GM10266 (cell line): ENCODE results near the gene SLC35F6.

ENCODE experiments used
- DNase-seq: peaks from one replicate; pipeline ENCODE4 v3.0.0; 2012; ENCODE audit errors: extremely low spot score
- TF ChIP-seq, protein P1 (sequence below): IDR thresholded peaks from 2 replicates; pipeline ENCODE4 v1.5.1; 2012; ENCODE audit warnings: mild to moderate bottlenecking, low read depth; ENCODE audit not compliant: control insufficient read depth, insufficient read depth; ENCODE audit errors: missing control alignments

SLC35F6 gene

DNA sequence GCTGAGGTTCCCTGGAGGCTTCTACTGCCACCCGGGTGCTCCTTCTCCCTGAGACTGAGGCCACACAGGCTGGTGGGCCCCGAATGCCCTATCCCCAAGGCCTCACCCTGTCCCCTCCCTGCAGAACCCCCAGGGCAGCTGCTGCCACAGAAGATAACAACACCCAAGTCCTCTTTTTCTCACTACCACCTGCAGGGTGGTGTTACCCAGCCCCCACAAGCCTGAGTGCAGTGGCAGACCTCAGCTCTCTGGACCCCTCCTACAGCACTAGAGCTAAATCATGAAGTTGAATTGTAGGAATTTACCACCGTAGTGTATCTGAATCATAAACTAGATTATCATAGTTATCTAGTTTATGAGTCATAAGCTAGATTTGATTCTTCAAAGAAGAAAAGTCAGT, 14.4 kb downstream of the SLC35F6 start:
- no peak for DNase-seq

DNA sequence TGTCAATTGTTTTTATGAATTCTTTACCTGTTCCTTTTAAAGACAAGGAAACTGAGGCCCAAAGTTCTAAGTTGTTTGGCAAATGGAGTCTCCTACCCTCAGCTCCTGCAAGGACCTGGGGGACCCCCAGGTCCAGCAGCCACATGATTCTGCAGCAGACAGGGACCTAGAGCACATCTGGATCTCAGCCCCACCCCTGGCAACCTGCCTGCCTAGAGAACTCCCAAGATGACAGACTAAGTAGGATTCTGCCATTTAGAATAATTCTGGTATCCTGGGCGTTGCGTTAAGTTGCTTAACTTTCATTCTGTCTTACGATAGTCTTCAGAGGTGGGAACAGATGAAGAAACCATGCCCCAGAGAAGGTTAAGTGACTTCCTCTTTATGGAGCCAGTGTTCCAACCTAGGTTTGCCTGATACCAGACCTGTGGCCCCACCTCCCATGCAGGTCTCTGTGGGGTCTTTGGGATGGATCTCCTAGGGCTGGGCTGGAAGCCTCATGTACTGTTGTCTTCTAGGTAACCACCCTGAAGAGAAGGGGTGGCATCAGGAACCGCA, 16.2 kb downstream of the SLC35F6 start:
- TF ChIP-seq, protein P1, sequence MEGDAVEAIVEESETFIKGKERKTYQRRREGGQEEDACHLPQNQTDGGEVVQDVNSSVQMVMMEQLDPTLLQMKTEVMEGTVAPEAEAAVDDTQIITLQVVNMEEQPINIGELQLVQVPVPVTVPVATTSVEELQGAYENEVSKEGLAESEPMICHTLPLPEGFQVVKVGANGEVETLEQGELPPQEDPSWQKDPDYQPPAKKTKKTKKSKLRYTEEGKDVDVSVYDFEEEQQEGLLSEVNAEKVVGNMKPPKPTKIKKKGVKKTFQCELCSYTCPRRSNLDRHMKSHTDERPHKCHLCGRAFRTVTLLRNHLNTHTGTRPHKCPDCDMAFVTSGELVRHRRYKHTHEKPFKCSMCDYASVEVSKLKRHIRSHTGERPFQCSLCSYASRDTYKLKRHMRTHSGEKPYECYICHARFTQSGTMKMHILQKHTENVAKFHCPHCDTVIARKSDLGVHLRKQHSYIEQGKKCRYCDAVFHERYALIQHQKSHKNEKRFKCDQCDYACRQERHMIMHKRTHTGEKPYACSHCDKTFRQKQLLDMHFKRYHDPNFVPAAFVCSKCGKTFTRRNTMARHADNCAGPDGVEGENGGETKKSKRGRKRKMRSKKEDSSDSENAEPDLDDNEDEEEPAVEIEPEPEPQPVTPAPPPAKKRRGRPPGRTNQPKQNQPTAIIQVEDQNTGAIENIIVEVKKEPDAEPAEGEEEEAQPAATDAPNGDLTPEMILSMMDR = no peak
- DNase-seq = no peak

More for the DNA sequence above, 14.4 kb downstream of the SLC35F6 start:
- TF ChIP-seq, protein P1 = no peak

DNA sequence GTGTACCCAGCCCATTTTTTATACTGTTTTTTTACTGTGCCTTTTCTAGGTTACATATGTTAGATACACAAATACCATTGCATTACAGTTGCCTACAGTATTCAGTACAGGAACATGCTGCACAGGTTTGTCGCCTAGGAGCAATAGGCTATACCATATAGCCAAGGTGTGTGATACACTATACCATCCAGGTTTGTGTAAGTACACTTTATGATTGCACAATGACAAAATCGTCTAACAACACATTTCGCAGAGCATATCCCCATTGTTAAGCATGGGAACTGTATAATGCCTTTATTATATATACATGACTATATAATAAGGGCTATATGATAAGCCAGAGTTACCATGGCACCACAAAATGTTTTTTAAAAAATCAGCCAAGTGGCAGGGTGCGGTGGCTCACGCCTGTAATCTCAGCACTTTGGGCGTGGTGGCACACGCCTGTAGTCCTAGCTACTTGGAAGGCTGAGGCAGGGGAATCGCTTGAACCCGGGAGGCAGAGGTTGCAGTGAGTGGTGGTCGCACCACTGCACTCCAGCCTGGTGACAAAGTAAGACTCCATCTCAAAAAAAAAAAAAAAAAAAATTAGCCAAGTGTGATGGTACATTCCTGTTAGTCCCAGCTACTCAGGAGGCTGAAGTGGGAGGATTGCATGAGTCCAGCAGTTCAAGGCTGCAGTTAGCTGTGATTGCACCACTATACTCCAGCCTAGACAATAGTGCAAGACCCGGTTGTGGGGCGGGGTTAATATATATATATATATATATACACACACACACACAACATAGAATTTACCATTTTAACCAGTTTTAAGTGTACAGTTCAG, 19.0 kb downstream of the SLC35F6 start:
- TF ChIP-seq, protein P1 = no peak
- no peak for DNase-seq

DNA sequence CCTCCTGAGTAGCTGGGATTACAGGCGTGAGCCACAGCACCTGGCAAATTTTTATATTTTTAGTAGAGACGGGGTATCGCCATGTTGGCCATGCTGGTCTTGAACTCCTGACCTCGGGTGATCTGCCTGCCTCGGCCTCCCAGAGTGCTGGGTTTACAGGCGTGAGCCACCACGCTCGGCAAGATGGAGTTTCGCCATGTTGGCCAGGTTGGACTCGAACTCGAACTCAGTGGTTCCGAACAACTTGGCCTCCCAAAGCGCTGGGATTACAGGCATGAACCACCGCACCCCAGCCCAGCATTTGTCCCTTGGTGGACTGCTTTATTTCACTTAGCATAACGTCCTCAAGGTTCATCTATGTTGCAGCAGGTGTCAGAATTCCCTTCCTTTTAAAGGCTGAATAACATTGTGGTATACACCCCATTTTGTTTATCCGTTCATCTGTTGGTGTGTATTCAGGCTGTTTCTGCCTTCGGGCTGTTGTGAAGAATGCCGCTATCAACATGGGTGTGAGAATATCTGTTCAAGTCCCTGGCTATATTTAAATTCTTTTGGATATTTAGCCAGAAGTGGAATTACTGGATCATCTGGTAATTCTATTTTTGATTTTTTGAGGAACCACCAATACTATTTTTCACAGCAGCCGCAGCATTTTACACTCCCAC, 20.6 kb downstream of the SLC35F6 start:
- TF ChIP-seq, protein P1 = no peak
- DNase-seq = no peak

DNA sequence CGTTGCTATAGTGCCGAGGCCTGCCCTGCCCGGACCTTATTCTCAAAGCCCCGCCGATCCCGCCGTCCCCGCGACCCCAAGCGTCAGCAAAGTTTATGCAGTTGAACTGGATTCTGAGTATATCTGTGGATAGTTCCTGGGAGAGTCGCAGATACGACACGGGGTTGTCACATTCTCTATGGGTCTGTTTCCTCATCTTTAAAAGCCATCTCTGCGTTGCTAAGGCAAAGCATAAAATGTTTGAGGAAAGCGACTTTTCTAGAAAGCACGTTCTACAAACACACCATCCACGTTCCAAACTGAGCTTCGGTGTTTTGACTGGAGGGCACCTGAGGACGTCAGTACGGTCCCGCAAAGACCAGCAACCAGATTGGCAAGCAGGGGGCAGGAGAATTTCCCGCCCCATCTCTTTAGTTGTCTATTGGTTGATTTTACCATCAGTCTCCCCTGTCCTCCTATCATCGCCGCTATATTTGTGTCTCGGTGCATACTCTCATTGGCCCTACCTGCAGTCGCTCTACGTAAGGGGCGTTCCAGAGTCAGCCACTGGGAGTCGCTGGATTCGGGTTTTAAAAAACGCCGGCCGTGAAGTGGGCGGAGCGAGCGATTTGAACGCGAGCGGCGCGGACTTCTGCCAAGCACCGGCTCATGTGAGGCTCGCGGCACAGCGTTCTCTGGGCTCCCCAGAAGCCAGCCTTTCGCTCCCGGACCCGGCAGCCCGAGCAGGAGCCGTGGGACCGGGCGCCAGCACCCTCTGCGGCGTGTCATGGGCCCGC, 21.5 kb downstream of the SLC35F6 start, which contains the start of gene CENPA:
CENPA (plus strand) TSS at position 626 of the 776 bp plus-strand sequence; CDS start at position 767, 141 bp downstream.
- peak; percentile 99 for DNase-seq
- TF ChIP-seq, protein P1 = no peak

DNA sequence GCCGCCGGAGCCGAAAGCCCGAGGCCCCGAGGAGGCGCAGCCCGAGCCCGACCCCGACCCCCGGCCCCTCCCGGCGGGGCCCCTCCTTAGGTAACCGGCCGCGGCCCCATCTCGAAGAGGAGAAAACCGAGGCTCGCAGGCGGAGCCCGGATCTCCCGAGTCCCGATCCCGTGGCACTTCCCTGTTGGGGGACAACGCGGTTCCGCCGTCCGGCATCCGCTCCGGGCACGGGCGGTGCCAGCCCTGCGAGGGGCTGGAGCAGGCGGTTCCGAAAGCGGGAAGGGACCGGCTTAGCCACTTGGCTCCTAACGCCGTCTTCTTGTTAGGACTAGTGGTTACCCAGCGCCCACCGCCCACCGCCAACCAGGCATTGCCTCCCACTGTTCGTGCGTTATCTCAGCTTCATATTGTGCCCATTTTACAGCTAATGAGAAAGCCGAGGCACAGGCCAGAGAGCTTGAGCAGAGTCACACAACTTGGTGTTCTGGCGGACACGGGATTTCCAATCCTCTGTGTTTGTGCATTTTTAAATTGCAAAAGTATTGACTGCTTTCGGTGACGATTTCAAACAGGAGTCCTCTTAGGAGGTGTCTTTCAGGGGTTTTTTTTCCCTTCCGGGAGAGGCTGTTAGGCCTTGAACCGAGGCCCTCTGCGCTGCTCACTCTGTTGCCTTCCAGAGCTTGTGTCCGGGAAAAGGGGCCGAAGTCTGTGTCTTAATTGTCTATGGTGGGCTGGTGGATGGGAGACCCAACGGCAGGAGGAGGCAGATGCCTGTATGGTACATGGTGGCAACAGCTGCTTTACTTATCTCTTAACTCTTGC, 22.3 kb downstream of the SLC35F6 start:
- TF ChIP-seq, protein P1 = no peak
- DNase-seq = peak; percentile 36
